ENCODE results near the gene WDR88. TPM values are rescaled to one million over a fixed set of nuclear protein-coding genes. Genes with fewer than 3 reads are reported as not detected.

The WDR88 gene
- total RNA-seq, 1 donor from 2014 or later, result not detected

DNA sequence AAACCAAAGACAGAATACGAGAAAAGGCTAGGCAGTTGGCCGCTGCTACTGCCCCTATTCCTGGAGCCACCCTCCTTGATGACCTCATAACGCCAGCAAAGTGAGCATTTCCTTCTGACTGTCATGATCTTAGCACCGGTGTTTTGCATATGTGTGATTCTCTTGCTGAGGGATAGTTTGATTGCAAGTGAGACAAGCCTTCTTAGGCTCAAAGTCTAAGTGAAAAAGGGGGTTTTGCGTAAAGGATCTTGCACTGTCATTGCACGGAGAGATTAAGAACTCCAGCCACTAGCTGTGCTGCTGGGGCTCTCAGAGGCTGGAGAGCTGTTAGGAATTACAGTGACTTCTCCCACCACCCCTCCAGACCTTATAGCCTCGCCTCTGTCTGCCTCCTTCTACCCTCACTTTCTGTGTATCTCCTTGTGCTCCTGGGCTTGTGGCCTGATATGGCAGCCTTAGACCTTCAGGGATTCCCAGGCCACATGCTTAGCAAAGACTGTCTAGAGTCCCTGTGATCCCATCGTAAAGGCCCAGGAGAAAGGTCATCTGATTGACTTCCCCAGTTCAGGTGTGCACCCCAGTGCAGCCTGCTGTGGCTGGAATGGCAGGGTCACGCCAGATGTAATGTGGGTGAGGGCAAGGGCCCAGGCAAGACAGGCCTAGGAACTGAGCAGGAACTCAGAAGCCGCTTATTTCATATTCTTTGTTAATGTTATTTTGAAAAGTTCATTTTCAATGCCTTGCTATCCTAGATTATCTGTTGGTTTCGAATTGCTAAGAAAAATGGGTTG is 38.3 kb upstream of the WDR88 start:
- TF ChIP-seq, protein P1, sequence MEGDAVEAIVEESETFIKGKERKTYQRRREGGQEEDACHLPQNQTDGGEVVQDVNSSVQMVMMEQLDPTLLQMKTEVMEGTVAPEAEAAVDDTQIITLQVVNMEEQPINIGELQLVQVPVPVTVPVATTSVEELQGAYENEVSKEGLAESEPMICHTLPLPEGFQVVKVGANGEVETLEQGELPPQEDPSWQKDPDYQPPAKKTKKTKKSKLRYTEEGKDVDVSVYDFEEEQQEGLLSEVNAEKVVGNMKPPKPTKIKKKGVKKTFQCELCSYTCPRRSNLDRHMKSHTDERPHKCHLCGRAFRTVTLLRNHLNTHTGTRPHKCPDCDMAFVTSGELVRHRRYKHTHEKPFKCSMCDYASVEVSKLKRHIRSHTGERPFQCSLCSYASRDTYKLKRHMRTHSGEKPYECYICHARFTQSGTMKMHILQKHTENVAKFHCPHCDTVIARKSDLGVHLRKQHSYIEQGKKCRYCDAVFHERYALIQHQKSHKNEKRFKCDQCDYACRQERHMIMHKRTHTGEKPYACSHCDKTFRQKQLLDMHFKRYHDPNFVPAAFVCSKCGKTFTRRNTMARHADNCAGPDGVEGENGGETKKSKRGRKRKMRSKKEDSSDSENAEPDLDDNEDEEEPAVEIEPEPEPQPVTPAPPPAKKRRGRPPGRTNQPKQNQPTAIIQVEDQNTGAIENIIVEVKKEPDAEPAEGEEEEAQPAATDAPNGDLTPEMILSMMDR (IDR thresholded peaks at IDR 0.05; ENCODE audit: insufficient read depth, low read length, poor library complexity, severe bottlenecking), result no peak
- no peak overlapping the region for H3K4me3 ChIP-seq (ENCODE audit: low read depth, low read length)
- H3K27me3 ChIP-seq (ENCODE audit: control insufficient read depth, insufficient read depth, low read length), result no peaks in the 10 kb centered on the region
- H3K36me3 ChIP-seq (ENCODE audit: control insufficient read depth, insufficient read depth, low read length), result peaks cover 4% of the 10 kb centered on the region
- DNase-seq (ENCODE audit: low read depth), result no peak

DNA sequence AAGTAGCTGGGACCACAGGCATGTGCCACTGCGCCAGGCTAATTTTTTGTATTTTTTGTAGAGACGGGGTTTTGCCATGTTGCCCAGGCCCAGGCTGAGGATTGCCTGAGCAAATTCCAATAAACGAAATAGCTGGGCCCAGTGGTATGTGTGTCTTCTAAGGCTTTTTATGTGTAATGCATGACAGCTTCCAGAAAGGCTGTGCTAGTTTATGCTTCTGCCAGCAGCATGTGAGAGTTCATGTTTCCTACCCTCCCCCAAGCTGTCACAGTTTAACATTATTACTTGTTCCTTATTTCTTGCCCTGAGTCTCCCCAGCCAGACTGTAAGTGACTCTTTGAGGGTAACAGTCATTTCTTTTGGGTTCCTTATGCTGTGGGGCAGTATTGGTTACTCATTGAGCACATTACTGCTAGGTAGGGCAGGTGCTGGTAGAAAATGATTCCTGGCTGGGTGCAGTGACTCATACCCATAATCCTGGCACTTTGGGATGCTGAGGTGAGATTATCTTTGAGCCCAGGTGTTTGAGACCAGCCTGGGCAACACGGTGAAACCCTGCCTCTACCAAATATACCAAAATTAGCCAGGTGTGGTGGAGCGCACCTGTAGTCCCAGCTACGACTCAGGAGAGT is 37.4 kb upstream of the WDR88 start:
- Histone ChIP-seq H3K27me3 (ENCODE audit: control insufficient read depth, insufficient read depth, low read length) (no peaks in the 10 kb centered on the region), H3K36me3 (ENCODE audit: control insufficient read depth, insufficient read depth, low read length) (peaks cover 4% of the 10 kb centered on the region), H3K4me3 (ENCODE audit: low read depth, low read length) (no peak overlapping the region)
- TF ChIP-seq, protein P1 (IDR thresholded peaks at IDR 0.05; ENCODE audit: insufficient read depth, low read length, poor library complexity, severe bottlenecking), result no peak
- no peak for DNase-seq (ENCODE audit: low read depth)

DNA sequence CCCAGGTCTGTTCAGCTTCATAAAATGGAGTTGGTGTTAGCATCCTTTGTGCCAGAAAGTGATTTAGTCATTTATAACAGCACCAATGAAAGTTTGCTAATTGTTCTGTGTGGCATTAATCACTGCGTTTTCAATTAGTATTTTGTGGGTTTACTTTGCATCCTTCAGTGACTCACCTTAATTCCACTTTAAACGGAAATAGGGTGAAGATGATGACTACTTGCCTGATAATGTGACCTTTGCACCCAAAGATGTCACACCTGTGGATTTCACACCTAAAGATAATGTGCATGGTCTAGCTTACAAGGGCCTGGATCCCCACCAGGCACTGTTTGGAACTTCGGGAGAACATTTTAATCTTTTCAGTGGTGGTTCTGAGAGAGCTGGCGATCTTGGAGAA is 35.9 kb upstream of the WDR88 start:
- H3K4me3 ChIP-seq (ENCODE audit: low read depth, low read length), result no peak overlapping the region
- no peak for DNase-seq (ENCODE audit: low read depth)
- no peaks in the 10 kb centered on the region for H3K27me3 ChIP-seq (ENCODE audit: control insufficient read depth, insufficient read depth, low read length)
- TF ChIP-seq, protein P1 (IDR thresholded peaks at IDR 0.05; ENCODE audit: insufficient read depth, low read length, poor library complexity, severe bottlenecking), result no peak
- peaks cover 4% of the 10 kb centered on the region for H3K36me3 ChIP-seq (ENCODE audit: control insufficient read depth, insufficient read depth, low read length)

DNA sequence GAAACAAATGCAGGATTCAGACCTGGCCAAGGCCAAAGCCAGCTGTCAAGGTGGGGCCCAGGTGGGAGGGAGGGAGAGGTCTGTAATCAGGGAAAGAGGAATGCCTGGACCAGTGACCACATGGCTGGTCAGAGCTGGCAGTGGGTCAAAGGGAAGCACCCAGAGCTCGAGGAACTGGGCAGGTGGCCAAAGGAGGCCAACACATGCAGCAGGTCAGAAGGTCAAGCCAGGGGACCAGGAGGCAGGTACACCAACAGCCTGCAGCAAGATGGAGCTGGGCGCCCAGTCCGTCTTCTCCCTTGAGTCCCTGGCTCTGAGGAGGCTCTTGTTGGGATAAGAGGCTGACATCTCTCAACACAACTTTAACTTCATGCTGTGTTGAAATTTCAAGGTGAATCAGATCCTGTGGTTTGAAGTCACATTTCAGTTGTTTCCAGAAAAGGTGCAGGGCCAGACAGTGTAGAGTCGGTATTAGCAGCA is 33.8 kb upstream of the WDR88 start:
- TF ChIP-seq, protein P1 (IDR thresholded peaks at IDR 0.05; ENCODE audit: insufficient read depth, low read length, poor library complexity, severe bottlenecking), result no peak
- Histone ChIP-seq H3K36me3 (ENCODE audit: control insufficient read depth, insufficient read depth, low read length) (peaks cover 3% of the 10 kb centered on the region), H3K4me3 (ENCODE audit: low read depth, low read length) (no peak overlapping the region), H3K27me3 (ENCODE audit: control insufficient read depth, insufficient read depth, low read length) (no peaks in the 10 kb centered on the region)
- peak; percentile 67 for DNase-seq (ENCODE audit: low read depth)

DNA sequence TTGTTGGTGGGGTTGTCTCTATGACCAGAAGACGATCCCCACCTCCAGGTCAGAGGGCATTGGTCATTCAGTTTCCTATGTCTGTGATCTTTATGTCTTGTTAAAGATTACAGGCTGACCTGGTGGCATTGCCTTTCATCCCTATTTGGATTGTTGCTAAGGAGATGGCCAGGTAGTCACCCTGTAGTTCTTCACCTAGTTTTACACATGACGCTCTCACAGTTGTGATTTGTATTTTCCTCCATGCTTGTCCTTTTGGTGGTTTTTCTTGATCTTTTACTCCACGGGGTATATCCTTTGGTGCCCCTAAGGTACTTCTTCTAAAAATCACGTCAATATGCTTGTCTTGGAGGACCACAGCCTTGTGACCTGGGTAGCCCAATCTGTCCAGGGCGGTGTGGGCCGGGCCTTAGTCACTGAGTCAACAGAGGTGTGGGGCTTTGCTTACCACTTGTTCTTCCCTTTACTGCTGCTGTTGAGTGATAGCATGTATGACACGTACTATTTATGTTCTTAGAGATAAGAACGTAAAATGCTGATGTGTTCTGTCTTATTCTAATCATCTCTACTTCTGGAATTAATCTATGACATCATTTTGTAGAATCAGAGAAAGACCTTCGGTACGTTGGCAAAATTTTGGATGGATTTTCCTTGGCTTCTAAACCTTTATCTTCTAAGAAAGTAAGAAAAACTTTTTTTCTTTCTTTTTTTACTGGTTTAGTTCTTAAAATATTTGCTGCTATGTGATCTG is 30.8 kb upstream of the WDR88 start:
- Histone ChIP-seq H3K4me3 (ENCODE audit: low read depth, low read length) (no peak overlapping the region), H3K27me3 (ENCODE audit: control insufficient read depth, insufficient read depth, low read length) (no peaks in the 10 kb centered on the region), H3K36me3 (ENCODE audit: control insufficient read depth, insufficient read depth, low read length) (peaks cover 1% of the 10 kb centered on the region)
- TF ChIP-seq, protein P1 (IDR thresholded peaks at IDR 0.05; ENCODE audit: insufficient read depth, low read length, poor library complexity, severe bottlenecking), result no peak
- DNase-seq (ENCODE audit: low read depth), result no peak
